Measurements from ENCODE around the gene CRB3.

DNA sequence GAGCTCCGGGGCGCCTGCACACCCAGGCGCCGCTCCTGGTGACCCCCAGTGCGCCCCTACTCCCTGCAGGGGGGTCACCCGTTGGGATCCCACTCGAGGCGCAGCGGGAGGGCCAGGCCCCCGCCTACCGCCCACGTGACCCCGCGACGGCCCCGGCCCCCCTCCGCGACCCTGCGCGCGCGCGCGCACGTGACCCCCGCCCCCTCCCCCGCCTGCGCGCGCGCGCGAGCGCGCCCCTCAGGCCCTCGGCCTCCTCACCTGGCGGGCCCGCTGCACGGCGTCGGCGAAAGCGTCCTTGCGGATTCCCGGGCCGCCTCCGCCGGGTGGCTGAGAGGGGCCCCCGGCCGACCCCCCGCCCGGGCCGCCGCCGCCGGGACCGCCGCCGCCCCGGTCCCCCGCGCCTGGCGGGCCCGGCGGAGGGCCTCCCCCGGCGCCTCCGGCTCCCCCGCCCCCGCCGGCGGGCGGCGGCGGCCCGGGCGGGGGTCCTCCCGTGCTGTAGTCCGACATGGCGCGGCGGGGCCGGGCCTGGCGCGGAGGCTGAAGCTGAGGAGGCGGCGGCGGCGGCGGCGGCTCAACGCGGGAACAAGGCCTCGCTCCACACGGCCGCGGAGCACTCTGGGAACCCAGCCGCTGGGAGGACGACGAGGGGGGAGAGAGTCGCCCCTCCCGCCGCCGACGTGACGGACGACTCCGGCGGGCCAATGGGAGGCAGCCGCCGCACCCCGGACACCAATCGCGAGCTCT lies 39.7 kb upstream of the CRB3 start, which contains the start of gene KHSRP:
- TF ChIP-seq SUZ12 (IDR thresholded peaks at IDR 0.05; ENCODE audit: extremely low read depth, insufficient read depth, insufficient read length) (no peak), YY1 (IDR thresholded peaks at IDR 0.05; ENCODE audit: insufficient read depth, insufficient read length) (no peak)
